Nephron progenitor cell (in vitro differentiated cells): ENCODE data around the gene ZC3H6.

ENCODE experiments used
- DNase-seq: peaks from one replicate; pipeline ENCODE4 v3.0.0; 2021
- H3K27ac Mint-ChIP-seq: 2 replicates; pipeline ENCODE4 v1.8.0; 2021; ENCODE audit warnings: mild to moderate bottlenecking, moderate library complexity, mixed read lengths
- H3K27me3 Mint-ChIP-seq: 2 replicates; pipeline ENCODE4 v1.8.0; 2021; ENCODE audit warnings: mild to moderate bottlenecking, low read depth, mixed read lengths; ENCODE audit not compliant: poor library complexity
- H3K36me3 Mint-ChIP-seq: 2 replicates; pipeline ENCODE4 v1.8.0; 2021; ENCODE audit warnings: low read depth, mixed read lengths
- H3K4me1 Mint-ChIP-seq: 2 replicates; pipeline ENCODE4 v1.8.0; 2021; ENCODE audit warnings: mixed read lengths
- H3K4me3 Mint-ChIP-seq: 2 replicates; pipeline ENCODE4 v1.8.0; 2021; ENCODE audit warnings: mild to moderate bottlenecking, moderate library complexity, mixed read lengths
- H3K9me3 Mint-ChIP-seq: 2 replicates; pipeline ENCODE4 v1.8.0; 2021; ENCODE audit warnings: mild to moderate bottlenecking, moderate library complexity, mixed read lengths
- CTCF ChIP-seq: fragments of 200-600 bp; sonication (generic); IDR thresholded peaks from 2 replicates; pipeline ENCODE4 v1.5.0; 2021; ENCODE audit warnings: antibody characterized with exemption

ZC3H6 gene

GRCh38 chr2:112275311-112275886 lies at the start of gene ZC3H6:
Gene ZC3H6, plus strand, starts transcription at chr2:112275597. Its CDS starts 398 bp downstream, at chr2:112275995.
- Mint-ChIP-seq H3K27ac (peak within 1 kb of the TSS; percentile 99), H3K9me3 (peaks cover 5% of the 10 kb centered on the region), H3K4me1 (peaks cover 39% of the 10 kb centered on the region), H3K4me3 (peak within 1 kb of the TSS; percentile 91), H3K36me3 (peaks cover 6% of the 10 kb centered on the region), H3K27me3 (no peaks in the 10 kb centered on the region)
- DNase-seq: peak; percentile 100
- TF ChIP-seq CTCF: no peak

- H3K36me3 Mint-ChIP-seq: peaks cover 62% of the 10 kb centered on the region
- no peak for DNase-seq
- H3K4me3 Mint-ChIP-seq: no peak overlapping the region
- no peaks in the 10 kb centered on the region for H3K9me3 Mint-ChIP-seq
- no peaks in the 10 kb centered on the region for H3K27me3 Mint-ChIP-seq
- no peaks in the 10 kb centered on the region for H3K4me1 Mint-ChIP-seq
- no peak for TF ChIP-seq CTCF
- no peak overlapping the region for H3K27ac Mint-ChIP-seq
Observed at GRCh38 chr2:112229348-112229747, 46.0 kb upstream of the ZC3H6 start.

- Mint-ChIP-seq H3K27me3 (no peaks in the 10 kb centered on the region), H3K36me3 (peaks cover 61% of the 10 kb centered on the region), H3K4me1 (no peaks in the 10 kb centered on the region), H3K27ac (no peak overlapping the region), H3K9me3 (no peaks in the 10 kb centered on the region), H3K4me3 (no peak overlapping the region)
- TF ChIP-seq CTCF: no peak
- DNase-seq: no peak
Observed at GRCh38 chr2:112230371-112230770, 45.0 kb upstream of the ZC3H6 start.

- no peaks in the 10 kb centered on the region for H3K4me1 Mint-ChIP-seq
- H3K4me3 Mint-ChIP-seq: no peak overlapping the region
- TF ChIP-seq CTCF: no peak
- no peaks in the 10 kb centered on the region for H3K27me3 Mint-ChIP-seq
- peaks cover 1% of the 10 kb centered on the region for H3K9me3 Mint-ChIP-seq
- no peak overlapping the region for H3K27ac Mint-ChIP-seq
- no peak for DNase-seq
- H3K36me3 Mint-ChIP-seq: peaks cover 36% of the 10 kb centered on the region
Observed at GRCh38 chr2:112239862-112240261, 35.5 kb upstream of the ZC3H6 start.

- H3K4me3 Mint-ChIP-seq: no peak overlapping the region
- TF ChIP-seq CTCF: no peak
- H3K27ac Mint-ChIP-seq: no peak overlapping the region
- no peak for DNase-seq
- no peaks in the 10 kb centered on the region for H3K27me3 Mint-ChIP-seq
- H3K36me3 Mint-ChIP-seq: peaks cover 50% of the 10 kb centered on the region
- H3K9me3 Mint-ChIP-seq: peaks cover 19% of the 10 kb centered on the region
- H3K4me1 Mint-ChIP-seq: no peaks in the 10 kb centered on the region
Observed at GRCh38 chr2:112242384-112242783, 33.0 kb upstream of the ZC3H6 start.

- TF ChIP-seq CTCF: no peak
- H3K36me3 Mint-ChIP-seq: peaks cover 53% of the 10 kb centered on the region
Observed at GRCh38 chr2:112243233-112243632, 32.2 kb upstream of the ZC3H6 start.

More at GRCh38 chr2:112243233-112243632, 32.2 kb upstream of the ZC3H6 start:
- H3K4me3 Mint-ChIP-seq: no peak overlapping the region
- H3K27ac Mint-ChIP-seq: no peak overlapping the region
- no peaks in the 10 kb centered on the region for H3K27me3 Mint-ChIP-seq
- DNase-seq: no peak
- peaks cover 19% of the 10 kb centered on the region for H3K9me3 Mint-ChIP-seq
- H3K4me1 Mint-ChIP-seq: no peaks in the 10 kb centered on the region
